DMS153 (cell line): ENCODE results near the gene MBNL3.

Experiments
- DNase-seq: peaks from one replicate; lab custom pipeline; 2025; lab: John Stamatoyannopoulos, UW

The MBNL3 gene

GRCh38 chrX:132414404-132414803 lies 74.4 kb downstream of the MBNL3 start:
- no peak for DNase-seq

GRCh38 chrX:132413459-132413858 lies 75.4 kb downstream of the MBNL3 start:
- DNase-seq, result no peak

- DNase-seq, result no peak
Measured at GRCh38 chrX:132412208-132412607, 76.6 kb downstream of the MBNL3 start.

GRCh38 chrX:132411310-132411977 lies 77.4 kb downstream of the MBNL3 start:
- no peak for DNase-seq

- DNase-seq, result no peak
Measured at GRCh38 chrX:132409780-132410556, 78.9 kb downstream of the MBNL3 start.

- DNase-seq, result no peak
Measured at GRCh38 chrX:132407691-132408090, 81.1 kb downstream of the MBNL3 start.

- no peak for DNase-seq
Measured at GRCh38 chrX:132406106-132406505, 82.7 kb downstream of the MBNL3 start.

GRCh38 chrX:132404266-132404665 lies 84.6 kb downstream of the MBNL3 start:
- DNase-seq, result no peak

- DNase-seq, result no peak
Measured at GRCh38 chrX:132401935-132402334, 86.9 kb downstream of the MBNL3 start.

GRCh38 chrX:132400706-132401105 lies 88.1 kb downstream of the MBNL3 start:
- DNase-seq, result no peak

- no peak for DNase-seq
Measured at GRCh38 chrX:132395645-132396044, 93.2 kb downstream of the MBNL3 start.

- DNase-seq, result no peak
Measured at GRCh38 chrX:132395026-132395425, 93.8 kb downstream of the MBNL3 start.

- DNase-seq, result no peak
Measured at GRCh38 chrX:132394591-132394990, 94.2 kb downstream of the MBNL3 start.

- DNase-seq, result no peak
Measured at GRCh38 chrX:132393992-132394391, 94.8 kb downstream of the MBNL3 start.

GRCh38 chrX:132393485-132393884 lies 95.4 kb downstream of the MBNL3 start:
- no peak for DNase-seq

- DNase-seq, result no peak
Measured at GRCh38 chrX:132393085-132393484, 95.8 kb downstream of the MBNL3 start.

GRCh38 chrX:132390792-132391191 lies 98.0 kb downstream of the MBNL3 start:
- no peak for DNase-seq

- DNase-seq, result no peak
Measured at GRCh38 chrX:132389480-132389879, 99.4 kb downstream of the MBNL3 start.

- DNase-seq, result no peak
Measured at GRCh38 chrX:132388371-132388770, 100.5 kb downstream of the MBNL3 start.

- DNase-seq, result no peak
Measured at GRCh38 chrX:132384301-132384700, 104.5 kb downstream of the MBNL3 start.

- DNase-seq, result no peak
Measured at GRCh38 chrX:132382068-132382467, 106.8 kb downstream of the MBNL3 start.

GRCh38 chrX:132378281-132378680 lies 110.6 kb downstream of the MBNL3 start:
- DNase-seq, result no peak

GRCh38 chrX:132375941-132376340 lies 112.9 kb downstream of the MBNL3 start:
- DNase-seq, result no peak

- no peak for DNase-seq
Measured at GRCh38 chrX:132373610-132374009, 115.2 kb downstream of the MBNL3 start.
